Measurements from ENCODE around the gene CA10.

- TF ChIP-seq CTCF (IDR thresholded peaks at IDR 0.05), result no peak
- no peak for TF ChIP-seq EZH2 (IDR thresholded peaks at IDR 0.05; ENCODE audit: borderline replicate concordance, insufficient read depth, low read depth, low read length, poor library complexity, severe bottlenecking)
Measured at GRCh38 chr17:52071712-52072111, 86.8 kb downstream of the CA10 start.
